Stimulated activated CD8-positive, alpha-beta memory T cell treated with anti-CD3 and anti-CD28 coated beads, Interleukin-4, amount 100 ng/mL, for 48 hours (primary cell): ENCODE data around the gene FAM83F.
"Not testable (repeated sequence)": the region's sequence is repeated elsewhere in the genome, so short reads cannot be mapped to it uniquely, and the experiment has no call there.

Experiments
- DNase-seq: peaks from one replicate; pipeline ENCODE4 v3.0.0-alpha.2; 2020

The FAM83F gene

DNA sequence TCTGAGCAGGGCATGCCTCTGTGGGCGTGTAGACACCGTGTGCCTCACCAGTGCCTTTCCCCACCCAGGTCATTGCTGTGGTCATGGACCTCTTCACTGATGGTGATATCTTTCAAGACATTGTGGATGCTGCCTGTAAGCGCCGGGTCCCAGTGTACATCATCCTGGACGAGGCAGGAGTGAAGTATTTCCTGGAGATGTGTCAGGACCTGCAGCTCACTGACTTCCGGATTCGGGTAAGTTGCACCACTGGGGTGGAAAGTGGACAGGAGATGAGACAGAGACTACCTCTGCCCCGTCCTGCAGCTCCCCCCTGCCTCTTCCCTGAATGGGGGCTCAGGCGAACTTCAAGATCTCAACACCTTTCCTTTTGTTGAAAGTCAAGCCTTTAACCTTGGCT is 24.3 kb downstream of the FAM83F start:
- DNase-seq = no peak

DNA sequence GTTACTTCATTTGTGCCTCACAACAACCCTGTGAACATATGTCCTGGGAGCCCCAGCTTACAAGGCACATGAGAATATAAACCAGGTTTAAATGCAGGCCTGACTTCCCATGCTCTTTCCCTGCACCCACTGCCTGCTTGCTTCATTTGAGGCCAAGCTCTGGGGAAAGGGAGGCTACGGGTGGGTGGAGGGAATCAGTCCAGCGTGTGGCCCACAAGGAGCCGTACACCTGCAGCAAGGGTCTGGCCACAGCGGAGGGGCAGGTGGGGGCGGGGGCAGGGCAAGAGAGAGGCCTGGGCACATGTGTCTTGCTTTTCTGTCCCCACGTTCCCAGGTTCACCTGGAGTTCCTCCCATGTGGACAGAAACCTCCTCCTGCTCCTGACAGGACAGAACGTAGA is 26.2 kb downstream of the FAM83F start:
- DNase-seq = no peak

DNA sequence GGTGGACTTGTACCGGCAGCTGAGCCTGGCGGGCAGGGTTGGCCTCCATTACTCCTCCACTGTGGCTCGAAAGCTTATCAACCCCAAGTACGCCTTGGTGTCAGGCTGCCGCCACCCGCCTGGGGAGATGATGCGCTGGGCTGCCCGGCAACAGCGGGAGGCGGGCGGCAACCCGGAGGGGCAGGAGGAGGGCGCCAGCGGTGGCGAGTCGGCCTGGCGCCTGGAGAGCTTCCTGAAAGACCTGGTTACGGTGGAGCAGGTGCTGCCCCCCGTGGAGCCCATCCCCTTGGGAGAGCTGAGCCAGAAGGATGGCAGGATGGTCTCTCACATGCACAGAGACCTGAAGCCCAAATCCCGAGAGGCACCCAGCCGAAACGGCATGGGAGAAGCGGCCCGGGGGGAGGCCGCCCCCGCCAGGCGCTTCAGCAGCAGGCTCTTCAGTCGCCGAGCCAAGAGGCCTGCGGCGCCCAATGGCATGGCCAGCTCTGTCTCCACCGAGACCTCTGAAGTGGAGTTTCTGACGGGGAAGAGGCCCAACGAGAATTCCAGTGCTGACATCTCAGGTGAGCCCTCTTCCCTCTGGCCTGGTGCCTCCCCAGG is 26.7 kb downstream of the FAM83F start:
- no peak for DNase-seq

DNA sequence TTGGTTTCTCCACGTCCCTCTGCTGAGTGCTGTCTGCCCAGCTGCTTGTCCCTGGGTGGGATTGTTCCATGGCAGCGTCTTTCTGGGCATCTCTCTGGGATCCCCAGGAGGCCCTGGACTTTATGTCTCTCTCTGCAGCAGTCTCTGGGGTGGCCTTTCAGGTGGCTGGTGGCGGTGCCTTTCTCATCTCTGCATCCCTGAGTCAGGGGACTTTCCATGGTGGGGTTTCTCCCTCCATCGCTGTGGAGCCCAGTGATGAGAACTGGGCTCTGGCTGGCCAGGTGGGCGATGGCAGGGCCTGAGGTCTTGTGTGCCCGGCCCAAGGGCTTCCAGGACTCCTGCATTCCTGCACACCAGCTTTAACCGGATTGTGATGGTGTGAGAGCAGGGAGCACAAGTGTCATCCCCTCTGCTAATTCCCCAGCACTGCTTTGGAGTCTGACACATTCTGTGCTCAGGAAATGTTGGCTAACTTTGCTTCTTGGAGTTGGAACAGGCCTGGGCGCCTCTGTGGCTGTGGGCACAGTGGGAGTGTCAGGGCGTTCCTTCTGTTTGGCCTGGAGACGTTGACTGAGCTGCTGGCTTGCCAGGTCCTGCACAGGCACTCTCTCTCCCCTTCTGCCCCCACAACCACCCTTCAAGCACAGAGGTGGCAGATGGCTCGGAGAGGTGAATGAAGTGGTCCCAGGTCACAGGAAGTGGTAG is 27.9 kb downstream of the FAM83F start:
- no peak for DNase-seq

DNA sequence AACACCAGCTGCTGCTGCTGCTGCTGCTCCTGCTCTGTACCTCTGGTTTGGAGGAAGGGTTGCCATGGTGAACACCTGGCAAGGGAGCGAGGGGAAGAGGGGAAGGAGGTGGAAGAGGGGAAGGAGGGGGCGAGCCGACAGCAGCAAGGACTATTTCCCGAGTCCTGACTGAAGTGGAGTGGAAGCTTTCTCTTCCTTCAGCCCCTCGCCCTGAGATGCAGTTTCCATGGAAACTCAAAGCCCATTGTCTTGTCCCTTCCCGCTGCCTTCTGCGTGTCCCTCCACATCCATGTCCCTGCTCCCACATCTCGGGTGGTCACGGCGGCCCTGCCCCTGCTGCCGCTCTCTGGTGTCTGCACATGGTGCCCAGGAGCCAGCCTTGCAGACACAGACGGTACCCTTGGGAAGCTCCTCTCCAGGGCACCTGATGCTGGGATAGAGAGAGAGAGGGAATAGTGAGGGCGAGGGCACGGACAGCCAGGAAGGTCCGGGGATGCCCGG is 28.6 kb downstream of the FAM83F start:
- DNase-seq = no peak

DNA sequence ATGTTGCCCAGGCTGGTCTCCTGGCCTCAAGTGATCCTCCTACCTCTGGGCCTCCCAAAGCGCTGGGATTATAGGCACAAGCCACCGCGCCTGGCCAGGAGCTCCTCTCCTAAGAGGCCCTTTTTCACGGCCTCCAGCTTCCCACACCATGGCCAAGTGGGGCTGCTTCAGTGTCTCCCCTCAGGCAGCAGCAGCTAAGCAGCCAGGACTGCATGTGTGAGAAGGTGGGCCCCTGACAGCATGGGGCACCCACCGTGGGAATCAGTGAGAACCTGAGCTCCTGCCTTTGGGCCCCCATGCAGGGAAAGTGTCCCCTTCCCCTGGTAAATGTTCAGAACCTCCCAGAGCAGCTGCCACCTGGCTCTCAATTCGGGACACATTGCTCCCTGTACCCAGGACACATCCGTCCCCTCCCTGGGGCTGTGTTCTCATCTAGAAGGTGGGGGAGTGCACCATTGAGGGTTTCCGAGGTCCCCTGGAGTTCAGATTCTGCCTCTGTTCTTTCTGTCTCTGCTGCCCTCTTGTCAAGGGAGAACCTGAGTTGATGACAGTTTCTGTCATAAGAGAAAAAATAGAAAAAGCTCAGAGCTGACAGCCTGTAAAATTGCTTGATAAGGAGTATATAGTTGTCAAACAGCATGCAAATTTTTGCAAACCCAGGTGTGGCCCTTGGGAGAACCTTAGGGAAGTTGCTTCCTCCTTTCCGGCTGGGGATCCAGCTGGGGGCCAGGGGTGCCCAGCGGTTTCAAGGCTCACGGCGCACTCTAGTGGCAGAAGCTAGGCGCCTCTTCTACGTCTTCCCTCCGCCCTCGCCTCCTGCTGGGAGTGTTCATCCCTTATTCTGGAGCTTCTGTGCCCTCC is 29.7 kb downstream of the FAM83F start:
- DNase-seq = peak; percentile 78

DNA sequence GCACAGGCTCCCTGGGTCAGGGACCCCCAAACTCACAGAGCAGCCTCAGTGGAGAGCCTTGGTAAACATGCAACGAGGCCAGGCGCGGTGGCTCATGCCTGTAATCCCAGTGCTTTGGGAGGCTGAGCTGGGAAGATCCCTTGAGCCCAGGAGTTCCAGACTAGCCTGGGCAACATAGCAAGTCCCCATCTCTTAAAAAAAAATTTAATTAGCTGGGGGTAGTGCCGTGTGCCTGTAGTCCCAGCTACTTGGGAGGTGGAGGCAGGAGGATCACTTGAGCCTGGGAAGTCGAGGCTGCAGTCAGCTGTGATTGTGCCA is 30.3 kb downstream of the FAM83F start:
- not testable (repeated sequence) for DNase-seq

DNA sequence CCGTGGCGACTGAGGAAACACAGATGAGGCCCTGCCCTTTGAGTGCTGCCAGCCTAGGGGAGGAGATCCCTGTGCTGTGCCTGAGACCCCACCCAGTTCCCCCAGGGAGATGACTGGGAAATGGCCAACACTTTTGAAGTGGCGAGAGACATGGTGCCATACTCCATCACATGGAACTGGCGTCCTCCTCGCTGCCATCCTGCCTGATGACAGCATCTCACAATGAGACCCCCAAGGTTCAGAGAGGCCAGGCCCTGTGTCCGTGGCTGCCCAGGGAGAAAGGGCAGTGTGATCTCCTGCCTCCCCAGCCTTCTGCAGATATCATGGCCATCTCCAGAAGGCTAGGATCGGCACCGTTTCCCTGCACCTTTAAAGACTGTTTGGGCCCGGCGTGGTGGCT is 31.1 kb downstream of the FAM83F start:
- DNase-seq = no peak

DNA sequence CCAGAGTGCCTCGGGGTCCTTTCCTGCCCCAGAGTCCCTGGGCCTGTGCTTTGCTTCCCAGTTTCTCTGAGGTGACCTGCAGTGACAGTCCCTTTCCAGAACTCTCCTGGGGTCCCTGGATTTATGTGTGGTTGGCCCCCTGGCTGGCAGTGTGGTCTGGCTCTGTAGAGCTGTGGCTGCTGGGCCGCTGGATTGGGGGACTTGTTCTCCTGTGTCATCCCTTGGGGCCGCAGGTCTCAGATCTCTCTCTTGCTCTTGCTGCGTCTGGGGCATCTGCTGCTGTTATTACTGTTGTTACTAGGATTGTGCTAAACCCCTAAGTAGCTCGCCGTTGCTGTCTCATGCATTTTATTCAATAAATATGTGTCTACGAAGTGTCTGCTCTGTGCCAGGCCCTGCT is 31.9 kb downstream of the FAM83F start:
- DNase-seq = no peak

DNA sequence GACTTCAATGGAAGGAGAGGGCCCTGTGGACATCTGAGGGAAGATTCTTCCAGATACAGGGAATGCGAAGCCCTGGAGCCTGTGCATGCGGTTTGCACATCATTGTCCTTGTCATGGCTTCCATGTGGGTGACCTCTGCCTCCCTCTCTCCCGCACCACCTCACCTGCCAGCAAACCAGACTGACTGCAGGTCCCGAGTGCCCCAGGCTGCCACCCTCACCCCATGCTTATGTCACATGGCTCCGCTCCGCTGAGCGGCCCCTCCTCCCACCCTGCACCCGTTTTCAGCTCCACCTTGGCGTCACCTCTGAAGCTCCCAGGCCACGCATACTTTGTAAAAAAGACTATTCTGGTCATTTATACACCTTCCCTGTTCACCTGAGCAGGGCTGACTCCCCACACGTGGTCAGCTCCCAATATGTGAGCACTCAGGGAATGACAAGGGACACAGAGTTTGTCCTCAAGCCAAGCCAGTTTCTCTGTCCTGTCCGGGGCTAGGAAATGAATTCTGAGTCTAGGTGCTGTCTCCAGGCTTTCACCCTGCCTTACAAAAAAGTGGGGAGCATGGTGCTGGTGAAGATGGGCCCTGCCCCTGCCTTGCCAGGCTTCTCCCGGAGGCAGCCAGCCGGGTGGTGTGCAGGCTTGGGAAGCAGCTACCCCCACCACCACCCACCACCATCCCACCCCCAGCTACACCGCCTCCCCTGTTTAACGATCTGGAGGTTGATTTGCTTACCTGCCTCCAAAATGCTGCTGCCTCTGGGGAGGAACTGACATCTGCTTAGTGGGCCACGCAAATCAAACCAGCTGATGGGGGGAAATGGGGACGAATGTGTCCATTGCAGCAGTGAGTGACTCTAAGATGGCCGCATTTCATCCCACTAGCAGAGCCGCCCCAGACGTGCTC is 32.7 kb downstream of the FAM83F start:
- no peak for DNase-seq

DNA sequence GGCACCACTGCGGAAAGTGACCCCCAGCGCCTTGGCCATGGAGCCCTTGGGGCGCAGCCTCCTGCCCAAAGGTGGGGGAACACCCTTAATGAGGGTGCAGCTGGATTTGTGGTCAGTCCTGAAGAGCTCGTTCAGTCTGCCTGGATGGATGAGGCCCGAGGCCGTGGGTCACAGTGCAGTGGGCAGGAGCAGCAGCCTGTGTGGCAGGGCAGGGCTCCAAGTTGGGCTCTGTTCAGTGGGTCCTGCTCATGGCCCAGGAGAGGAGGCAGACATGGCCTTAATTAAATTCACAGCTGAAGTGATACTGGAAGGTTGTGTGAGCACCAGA is 33.3 kb downstream of the FAM83F start:
- no peak for DNase-seq

DNA sequence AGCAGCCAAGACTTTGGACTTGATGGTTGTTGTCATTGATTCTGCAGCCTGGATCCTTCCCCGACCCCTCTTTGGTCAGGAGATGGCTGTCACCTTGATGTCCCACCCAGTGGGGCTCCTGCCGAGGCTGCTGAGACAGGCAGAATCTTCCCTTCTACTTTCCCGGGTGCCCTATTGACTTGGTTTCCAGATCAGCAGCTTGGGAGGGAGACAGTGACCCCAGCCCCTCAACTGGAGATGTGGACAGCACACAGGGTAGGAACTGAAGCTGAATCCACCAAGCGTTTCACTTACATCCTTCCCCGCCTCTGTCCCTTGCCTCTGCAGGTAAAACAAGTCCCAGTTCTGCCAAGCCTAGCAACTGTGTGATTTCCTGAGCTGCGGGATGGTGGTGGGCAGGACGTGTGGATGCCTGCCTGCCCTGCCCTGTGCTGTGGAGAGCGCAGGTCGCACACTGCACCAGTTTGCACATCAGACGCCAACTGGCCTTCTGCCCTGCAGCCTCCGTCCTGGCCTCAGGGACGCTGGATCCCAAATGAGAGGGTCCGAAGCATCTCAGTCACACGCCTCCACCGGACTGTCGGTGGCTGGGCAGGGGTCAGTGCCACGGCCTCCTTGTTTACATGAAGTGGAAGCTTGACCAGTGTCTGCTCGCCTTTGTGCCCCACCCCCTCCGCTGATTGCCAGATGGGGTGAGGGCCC is 34.6 kb downstream of the FAM83F start:
- DNase-seq = no peak

DNA sequence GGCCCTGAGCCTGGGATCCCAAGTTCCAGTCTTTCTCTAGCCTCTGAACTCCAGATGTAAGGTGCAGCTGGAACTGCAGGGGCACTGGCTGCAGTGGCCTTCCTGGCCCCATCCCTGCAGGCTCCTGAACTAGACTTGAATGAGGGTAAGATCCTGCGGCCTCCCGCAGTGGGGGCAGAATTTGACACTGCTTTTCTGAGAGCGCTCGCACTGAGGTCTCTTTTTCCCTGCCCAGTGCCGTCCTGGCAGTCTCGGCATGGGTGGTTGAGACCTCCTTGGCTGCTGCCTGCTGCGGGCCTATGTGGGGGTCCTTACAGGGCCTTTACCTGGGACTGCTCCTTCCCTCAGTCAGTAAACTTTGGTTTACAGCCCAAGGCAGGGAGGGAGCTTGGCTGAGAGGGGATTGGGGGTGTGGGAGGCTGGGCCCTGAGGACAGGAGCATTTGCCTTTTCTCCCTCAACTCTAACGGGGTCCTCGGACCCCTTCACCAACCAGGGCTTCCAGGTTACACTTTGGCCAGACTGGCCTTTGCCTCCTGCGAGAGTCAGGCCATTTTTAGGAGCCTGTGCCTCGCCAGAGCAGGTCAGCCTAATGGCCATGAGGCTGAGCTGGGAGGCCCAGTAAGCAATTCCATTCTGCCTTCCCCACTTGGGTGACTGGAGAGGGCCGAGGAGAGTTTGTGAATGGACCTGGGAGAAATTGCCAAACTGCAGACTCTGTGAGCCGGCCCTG is 35.4 kb downstream of the FAM83F start:
- DNase-seq = no peak

DNA sequence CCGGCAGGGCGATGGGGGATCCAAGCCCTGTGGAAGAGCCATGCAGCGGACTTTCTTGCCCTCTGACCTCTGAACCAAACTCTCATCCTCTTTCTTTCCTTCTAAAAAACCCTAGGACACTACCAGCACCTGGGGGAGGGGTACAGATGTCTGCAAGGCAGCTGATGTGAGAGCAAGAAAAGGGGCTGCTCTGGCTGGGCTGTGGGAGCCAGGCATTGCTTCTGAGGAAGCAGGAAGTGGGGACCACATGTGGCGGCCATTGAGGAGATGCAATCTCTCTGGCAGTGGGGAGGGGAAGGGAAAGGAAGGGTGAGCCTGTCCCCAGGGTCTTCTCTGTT is 36.0 kb downstream of the FAM83F start:
- DNase-seq = no peak

DNA sequence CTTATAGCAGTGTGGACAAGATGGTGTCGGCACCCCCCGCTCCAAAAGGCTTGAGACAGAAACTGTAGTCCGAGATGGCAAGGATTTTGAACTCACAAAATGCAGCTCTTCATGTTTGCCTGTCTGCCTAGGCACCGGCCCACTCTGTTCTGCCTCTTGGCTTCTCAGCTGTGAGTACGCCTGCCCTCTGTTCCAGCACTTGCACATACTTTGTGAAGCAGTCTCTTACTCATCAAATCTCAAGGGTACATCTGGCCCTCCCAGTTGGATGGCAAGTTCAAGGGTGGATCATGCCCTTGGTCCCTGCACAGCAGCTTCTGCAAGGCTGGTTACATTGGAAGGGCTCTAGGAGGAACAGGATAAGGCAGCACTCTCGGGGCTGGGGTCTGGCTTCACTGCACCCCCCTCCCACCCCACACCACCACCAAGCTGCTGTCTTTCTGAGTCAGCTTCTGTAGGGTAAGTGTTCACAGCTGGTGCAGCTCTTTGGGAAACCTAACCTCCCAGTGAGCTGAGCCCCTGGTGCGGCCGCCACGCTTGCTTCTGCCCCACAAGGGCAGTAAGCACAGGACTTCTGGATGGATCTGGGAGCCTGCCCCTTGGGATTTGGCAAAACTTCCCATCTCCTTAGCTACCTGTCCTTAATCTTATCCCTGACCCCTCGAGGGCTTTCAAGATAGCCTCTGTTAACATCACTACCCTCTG is 37.2 kb downstream of the FAM83F start:
- no peak for DNase-seq

DNA sequence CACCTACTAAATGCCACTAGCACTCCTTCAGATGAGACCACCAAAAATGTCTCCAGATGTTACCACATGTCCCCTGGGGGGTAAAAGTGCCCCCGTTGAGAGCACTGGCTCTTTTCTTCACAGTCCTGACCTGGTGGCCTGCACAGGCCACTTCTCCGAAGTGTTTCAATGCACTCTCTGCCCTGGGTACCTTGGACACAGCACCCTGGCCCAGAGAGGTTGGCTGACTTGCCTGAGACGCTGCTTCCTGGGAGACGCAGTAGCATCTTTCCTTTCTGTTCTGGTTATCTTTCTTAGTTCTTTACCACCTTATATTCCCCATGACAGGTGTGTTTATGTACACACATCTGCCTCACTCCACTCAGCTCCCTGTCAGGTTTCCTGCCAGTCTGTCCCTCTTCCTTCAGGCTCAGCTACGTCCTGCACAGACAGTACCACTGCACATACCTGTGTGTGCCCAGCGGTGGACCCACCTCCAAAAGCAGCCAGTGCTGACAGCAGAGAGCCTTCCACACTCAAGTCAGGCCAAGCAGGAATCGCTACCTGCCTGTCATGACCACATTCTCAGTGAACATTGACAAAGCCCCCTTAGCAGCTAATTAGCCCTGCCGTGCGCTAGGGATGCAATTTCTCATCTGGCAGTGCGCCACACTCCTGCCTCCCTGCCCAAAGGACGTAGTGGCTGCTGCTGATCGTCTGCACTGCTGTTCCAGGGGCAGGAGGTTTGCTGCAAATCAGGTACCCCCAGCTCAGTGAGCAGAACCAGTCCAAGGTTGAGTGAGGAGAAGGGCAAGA is 39.0 kb downstream of the FAM83F start:
- DNase-seq = no peak

DNA sequence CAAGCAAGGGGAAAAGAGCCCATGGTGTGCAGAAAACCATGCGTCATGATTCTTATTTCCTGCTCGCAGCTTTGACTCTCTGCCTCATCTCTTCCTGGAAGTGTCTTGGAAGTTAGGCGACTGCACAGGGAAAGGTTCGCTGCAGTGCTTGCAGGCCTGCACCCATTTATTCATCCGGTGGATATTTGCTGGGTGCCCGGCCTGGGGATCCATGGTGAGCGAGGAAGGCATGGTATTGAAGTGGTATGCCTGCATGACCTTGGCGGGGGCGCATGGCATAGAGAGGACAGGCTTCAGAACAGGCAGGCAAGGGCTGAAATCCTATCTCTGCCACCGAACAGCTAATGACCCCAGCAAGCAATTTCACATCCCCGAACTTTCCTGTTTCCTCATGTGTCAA is 40.6 kb downstream of the FAM83F start:
- no peak for DNase-seq

DNA sequence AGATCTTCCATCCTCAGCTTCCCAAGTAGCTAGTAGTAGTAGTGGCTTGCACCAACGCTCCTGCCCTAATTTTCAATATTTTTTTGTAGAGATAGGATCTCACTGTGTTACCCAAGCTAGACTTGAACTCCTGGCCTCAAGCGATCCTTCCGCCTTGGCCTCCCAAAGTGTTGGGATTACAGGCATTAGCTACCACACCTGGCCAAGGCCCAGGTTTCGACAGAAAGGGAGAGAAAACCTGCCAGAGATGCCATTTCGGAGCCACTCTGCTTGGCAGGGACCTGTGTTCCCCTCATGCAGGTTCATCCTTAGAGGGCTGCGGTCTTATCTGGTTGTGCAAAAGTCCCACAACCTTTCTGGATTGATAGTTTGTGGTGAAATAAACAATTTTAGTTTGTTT is 41.4 kb downstream of the FAM83F start:
- no peak for DNase-seq

DNA sequence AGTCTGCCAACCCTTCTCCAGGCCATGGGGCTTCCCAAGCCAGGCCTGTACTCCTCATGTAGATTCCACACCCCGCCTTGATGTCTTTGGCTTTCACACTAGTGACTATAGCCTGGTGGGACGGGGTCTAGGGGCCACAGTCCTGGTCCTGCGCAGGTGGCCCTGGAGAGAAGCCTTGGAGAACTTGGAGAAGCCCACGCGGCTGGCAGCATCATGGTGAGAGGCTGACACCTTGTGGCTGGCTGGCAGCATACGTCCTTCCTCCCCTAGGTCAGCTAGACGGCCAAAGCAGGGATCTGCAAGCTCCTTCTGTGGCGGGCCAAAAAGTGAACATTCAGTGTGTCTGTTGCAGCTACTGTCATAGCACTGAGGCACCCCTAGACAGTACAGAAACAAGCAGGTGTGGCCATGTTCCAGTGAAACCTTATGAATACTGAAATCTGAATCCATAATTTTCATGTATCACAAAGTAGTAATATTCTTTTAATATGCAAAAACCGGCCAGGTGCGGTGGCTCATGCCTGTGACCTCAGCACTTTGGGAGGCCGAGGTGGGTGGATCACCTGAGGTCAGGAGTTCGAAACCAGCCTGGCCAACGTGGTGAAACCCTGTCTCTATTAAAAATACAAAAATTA is 42.0 kb downstream of the FAM83F start:
- peak; percentile 72 for DNase-seq

DNA sequence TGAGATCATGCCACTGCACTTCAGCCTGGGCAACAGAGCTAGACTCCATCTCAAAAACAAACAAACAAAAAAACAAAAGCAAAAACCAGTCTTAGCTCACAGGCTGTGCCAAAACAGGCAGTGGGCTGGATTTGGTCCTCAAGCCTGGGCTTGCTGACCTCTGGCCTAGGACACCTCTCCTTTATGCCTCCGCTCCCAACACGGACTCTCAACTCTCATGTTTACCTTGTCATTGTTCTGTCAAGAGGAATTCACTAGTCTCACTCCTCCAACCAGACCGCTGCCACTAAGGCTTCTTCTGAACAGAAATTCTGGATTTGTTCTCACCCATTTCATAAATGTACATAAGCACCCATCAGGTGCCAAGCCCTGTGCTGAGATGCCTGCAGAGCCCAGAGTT is 42.6 kb downstream of the FAM83F start:
- DNase-seq = no peak
